HepG2 (cell line): ENCODE results near the gene RABGAP1L. TPM values are rescaled to one million over a fixed set of nuclear protein-coding genes. Genes with fewer than 3 reads are reported as not detected.
A peak's percentile ranks its signal among the peaks of the same experiment; 100 is the strongest.

ENCODE experiments used
- ARNTL ChIP-seq: sonication (generic); formaldehyde crosslinking; IDR thresholded peaks from 2 replicates; pipeline ENCODE4 v1.4.0; 2020; ENCODE audit warnings: mild to moderate bottlenecking, missing genetic modification reagents
- CHCHD3 ChIP-seq: sonication (generic); formaldehyde crosslinking; IDR thresholded peaks from 2 replicates; pipeline ENCODE4 v1.8.0; 2022; ENCODE audit warnings: mild to moderate bottlenecking, missing genetic modification reagents, moderate library complexity
- ERF ChIP-seq: IDR thresholded peaks from 2 replicates; pipeline ENCODE4 v1.6.1; 2018; ENCODE audit warnings: missing biosample characterization, missing genetic modification reagents
- FLYWCH1 ChIP-seq: sonication (generic); formaldehyde crosslinking; IDR thresholded peaks from 2 replicates; pipeline ENCODE4 v1.8.1; 2023; ENCODE audit warnings: mild to moderate bottlenecking, missing genetic modification reagents
- GFI1 ChIP-seq: sonication (generic); formaldehyde crosslinking; IDR thresholded peaks from 2 replicates; pipeline ENCODE4 v1.5.0; 2020; ENCODE audit warnings: missing genetic modification reagents, mild to moderate bottlenecking, borderline replicate concordance
- GLI4 ChIP-seq: sonication (generic); formaldehyde crosslinking; IDR thresholded peaks from 2 replicates; pipeline ENCODE4 v1.5.1; 2020; ENCODE audit warnings: missing genetic modification reagents, mild to moderate bottlenecking, moderate library complexity, borderline replicate concordance
- RBM39 ChIP-seq: fragments of 200-400 bp; formaldehyde crosslinking; IDR thresholded peaks from one replicate; pipeline ENCODE4 v1.6.1; 2018; ENCODE audit warnings: antibody characterized with exemption, mild to moderate bottlenecking, low read depth, low read length; ENCODE audit not compliant: poor library complexity, severe bottlenecking
- ZBTB38 ChIP-seq: sonication (generic); formaldehyde crosslinking; IDR thresholded peaks from 2 replicates; pipeline ENCODE4 v1.5.1; 2020; ENCODE audit warnings: mild to moderate bottlenecking, missing genetic modification reagents
- ZNF124 ChIP-seq: sonication (generic); formaldehyde crosslinking; IDR thresholded peaks from 2 replicates; pipeline ENCODE4 v1.4.0; 2020; ENCODE audit warnings: missing genetic modification reagents
- ZNF251 ChIP-seq: sonication (generic); formaldehyde crosslinking; IDR thresholded peaks from 2 replicates; pipeline ENCODE4 v1.9.0; 2021; ENCODE audit warnings: mild to moderate bottlenecking, missing genetic modification reagents
- ZNF530 ChIP-seq: sonication (generic); formaldehyde crosslinking; IDR thresholded peaks from 2 replicates; pipeline ENCODE4 v1.5.0; 2020; ENCODE audit warnings: low read depth, mild to moderate bottlenecking, missing genetic modification reagents
- ZNF550 ChIP-seq: sonication (generic); formaldehyde crosslinking; IDR thresholded peaks from 2 replicates; pipeline ENCODE4 v1.4.0; 2020; ENCODE audit warnings: mild to moderate bottlenecking, missing genetic modification reagents, borderline replicate concordance
- ZNF678 ChIP-seq: sonication (generic); formaldehyde crosslinking; IDR thresholded peaks from 2 replicates; pipeline ENCODE4 v1.4.0; 2020; ENCODE audit warnings: mild to moderate bottlenecking, missing genetic modification reagents
- ZNF816 ChIP-seq: sonication (generic); formaldehyde crosslinking; IDR thresholded peaks from 2 replicates; pipeline ENCODE4 v1.8.0; 2022; ENCODE audit warnings: missing genetic modification reagents, mild to moderate bottlenecking, borderline replicate concordance
- polyA plus RNA-seq, 8 experiments: library from polyadenylated mRNA; depleted of rRNA in 3 of 8; stranded (reverse) in 7 of 8; unstranded in 1 of 8; fragments of >200 nt; fragmentation: Illumina TruSeq in 4 of 8; extraction: Trizol in 4 of 8; gene quantifications; 2 replicates each; pipeline versions ENCODE4 v1.2.1 to v1.2.3, GENCODE V29; 2011 to 2016; ENCODE audit warnings: low read depth in 4 of 8, missing spikeins in 1 of 8, mixed read lengths in 1 of 8; ENCODE audit not compliant: insufficient read depth in 1 of 8
- total RNA-seq, 5 experiments: library from RNA; depleted of rRNA; stranded (reverse); fragments of >200 nt; fragmentation: Illumina TruSeq; extraction: Trizol; gene quantifications; 2 replicates each; pipeline ENCODE4 v1.2.3, GENCODE V29; 2016; ENCODE audit warnings: low read depth in 1 of 5
- TF ChIP-seq, protein P1 (sequence below): sonication (generic); formaldehyde crosslinking; conservative IDR thresholded peaks from 2 replicates; pipeline ENCODE4 v1.5.0; 2020; ENCODE audit warnings: missing genetic modification reagents
- TF ChIP-seq, protein P2 (sequence below): sonication (generic); formaldehyde crosslinking; IDR thresholded peaks from 2 replicates; pipeline ENCODE4 v1.4.0; 2020; ENCODE audit warnings: missing genetic modification reagents, borderline replicate concordance
- TF ChIP-seq, protein P3 (sequence below): sonication (generic); formaldehyde crosslinking; IDR thresholded peaks from 2 replicates; pipeline ENCODE4 v1.5.1; 2020; ENCODE audit warnings: missing genetic modification reagents, mild to moderate bottlenecking, borderline replicate concordance
- TF ChIP-seq, protein P4 (sequence below): sonication (generic); formaldehyde crosslinking; IDR thresholded peaks from 2 replicates; pipeline ENCODE4 v1.4.0; 2020; ENCODE audit warnings: low read depth, missing genetic modification reagents

Gene RABGAP1L
- total and polyA plus RNA-seq, 2 of the 13 experiments (the other 11 are each of a cell fraction or from before 2014, with no cell fraction given), result 7.9 to 22.6 TPM

DNA sequence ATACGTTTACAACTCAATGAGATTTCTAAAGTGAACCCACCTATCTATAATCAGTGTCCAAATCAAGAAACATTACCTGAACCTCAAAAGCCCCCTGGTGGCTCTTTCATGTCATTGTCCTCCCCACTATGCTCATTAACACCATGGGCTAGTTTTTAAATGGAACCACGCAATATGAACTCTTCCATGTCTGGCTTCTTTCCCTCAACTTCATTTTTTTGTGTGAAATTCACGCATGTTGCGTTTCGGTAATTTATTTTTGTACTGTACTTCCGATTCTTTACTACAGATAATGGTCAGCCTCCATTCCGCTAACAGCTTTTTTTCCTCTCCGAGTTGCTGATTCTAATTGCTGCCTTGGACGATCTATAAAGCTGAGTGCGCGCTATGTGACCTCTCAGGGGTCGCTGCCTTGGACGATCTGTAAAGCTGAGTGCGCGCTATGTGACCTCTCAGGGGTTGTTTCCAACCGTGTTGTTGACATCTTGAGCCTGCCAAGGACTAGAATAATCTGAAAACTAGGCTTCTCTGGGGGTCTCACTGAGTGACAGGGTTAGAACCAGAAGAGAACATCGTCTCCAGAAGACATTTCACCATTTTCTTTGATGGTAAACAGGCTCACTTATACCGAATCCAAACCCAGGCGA lies 839.4 kb downstream of the RABGAP1L start (continued):
- TF ChIP-seq ZBTB38 (CRISPR knock-in tag) (no peak), CHCHD3 (CRISPR knock-in tag) (no peak), ZNF678 (CRISPR knock-in tag) (no peak), GLI4 (CRISPR knock-in tag) (0 out of 2 replicates have a peak, but pooled peaks have one; percentile 19), ZNF251 (CRISPR knock-in tag) (no peak), ZNF550 (no peak), ZNF816 (peak; percentile 28; the same call in 1 of the 2 replicates), ERF (CRISPR knock-in tag) (no peak), FLYWCH1 (peak; percentile 24; the same call in 1 of the 2 replicates), GFI1 (CRISPR knock-in tag) (0 out of 2 replicates have a peak, but pooled peaks have one; percentile 22), ZNF530 (no peak), ARNTL (CRISPR knock-in tag) (no peak), RBM39 (peak; percentile 6), ZNF124 (CRISPR knock-in tag) (0 out of 2 replicates have a peak, but pooled peaks have one; percentile 12)
- TF ChIP-seq, protein P1, sequence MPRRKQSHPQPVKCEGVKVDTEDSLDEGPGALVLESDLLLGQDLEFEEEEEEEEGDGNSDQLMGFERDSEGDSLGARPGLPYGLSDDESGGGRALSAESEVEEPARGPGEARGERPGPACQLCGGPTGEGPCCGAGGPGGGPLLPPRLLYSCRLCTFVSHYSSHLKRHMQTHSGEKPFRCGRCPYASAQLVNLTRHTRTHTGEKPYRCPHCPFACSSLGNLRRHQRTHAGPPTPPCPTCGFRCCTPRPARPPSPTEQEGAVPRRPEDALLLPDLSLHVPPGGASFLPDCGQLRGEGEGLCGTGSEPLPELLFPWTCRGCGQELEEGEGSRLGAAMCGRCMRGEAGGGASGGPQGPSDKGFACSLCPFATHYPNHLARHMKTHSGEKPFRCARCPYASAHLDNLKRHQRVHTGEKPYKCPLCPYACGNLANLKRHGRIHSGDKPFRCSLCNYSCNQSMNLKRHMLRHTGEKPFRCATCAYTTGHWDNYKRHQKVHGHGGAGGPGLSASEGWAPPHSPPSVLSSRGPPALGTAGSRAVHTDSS, result no peak
- TF ChIP-seq, protein P2, sequence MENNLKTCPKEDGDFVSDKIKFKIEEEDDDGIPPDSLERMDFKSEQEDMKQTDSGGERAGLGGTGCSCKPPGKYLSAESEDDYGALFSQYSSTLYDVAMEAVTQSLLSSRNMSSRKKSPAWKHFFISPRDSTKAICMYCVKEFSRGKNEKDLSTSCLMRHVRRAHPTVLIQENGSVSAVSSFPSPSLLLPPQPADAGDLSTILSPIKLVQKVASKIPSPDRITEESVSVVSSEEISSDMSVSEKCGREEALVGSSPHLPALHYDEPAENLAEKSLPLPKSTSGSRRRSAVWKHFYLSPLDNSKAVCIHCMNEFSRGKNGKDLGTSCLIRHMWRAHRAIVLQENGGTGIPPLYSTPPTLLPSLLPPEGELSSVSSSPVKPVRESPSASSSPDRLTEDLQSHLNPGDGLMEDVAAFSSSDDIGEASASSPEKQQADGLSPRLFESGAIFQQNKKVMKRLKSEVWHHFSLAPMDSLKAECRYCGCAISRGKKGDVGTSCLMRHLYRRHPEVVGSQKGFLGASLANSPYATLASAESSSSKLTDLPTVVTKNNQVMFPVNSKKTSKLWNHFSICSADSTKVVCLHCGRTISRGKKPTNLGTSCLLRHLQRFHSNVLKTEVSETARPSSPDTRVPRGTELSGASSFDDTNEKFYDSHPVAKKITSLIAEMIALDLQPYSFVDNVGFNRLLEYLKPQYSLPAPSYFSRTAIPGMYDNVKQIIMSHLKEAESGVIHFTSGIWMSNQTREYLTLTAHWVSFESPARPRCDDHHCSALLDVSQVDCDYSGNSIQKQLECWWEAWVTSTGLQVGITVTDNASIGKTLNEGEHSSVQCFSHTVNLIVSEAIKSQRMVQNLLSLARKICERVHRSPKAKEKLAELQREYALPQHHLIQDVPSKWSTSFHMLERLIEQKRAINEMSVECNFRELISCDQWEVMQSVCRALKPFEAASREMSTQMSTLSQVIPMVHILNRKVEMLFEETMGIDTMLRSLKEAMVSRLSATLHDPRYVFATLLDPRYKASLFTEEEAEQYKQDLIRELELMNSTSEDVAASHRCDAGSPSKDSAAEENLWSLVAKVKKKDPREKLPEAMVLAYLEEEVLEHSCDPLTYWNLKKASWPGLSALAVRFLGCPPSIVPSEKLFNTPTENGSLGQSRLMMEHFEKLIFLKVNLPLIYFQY (CRISPR knock-in tag), result no peak
- TF ChIP-seq, protein P3, sequence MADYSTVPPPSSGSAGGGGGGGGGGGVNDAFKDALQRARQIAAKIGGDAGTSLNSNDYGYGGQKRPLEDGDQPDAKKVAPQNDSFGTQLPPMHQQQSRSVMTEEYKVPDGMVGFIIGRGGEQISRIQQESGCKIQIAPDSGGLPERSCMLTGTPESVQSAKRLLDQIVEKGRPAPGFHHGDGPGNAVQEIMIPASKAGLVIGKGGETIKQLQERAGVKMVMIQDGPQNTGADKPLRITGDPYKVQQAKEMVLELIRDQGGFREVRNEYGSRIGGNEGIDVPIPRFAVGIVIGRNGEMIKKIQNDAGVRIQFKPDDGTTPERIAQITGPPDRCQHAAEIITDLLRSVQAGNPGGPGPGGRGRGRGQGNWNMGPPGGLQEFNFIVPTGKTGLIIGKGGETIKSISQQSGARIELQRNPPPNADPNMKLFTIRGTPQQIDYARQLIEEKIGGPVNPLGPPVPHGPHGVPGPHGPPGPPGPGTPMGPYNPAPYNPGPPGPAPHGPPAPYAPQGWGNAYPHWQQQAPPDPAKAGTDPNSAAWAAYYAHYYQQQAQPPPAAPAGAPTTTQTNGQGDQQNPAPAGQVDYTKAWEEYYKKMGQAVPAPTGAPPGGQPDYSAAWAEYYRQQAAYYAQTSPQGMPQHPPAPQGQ (CRISPR knock-in tag), result no peak
- TF ChIP-seq, protein P4, sequence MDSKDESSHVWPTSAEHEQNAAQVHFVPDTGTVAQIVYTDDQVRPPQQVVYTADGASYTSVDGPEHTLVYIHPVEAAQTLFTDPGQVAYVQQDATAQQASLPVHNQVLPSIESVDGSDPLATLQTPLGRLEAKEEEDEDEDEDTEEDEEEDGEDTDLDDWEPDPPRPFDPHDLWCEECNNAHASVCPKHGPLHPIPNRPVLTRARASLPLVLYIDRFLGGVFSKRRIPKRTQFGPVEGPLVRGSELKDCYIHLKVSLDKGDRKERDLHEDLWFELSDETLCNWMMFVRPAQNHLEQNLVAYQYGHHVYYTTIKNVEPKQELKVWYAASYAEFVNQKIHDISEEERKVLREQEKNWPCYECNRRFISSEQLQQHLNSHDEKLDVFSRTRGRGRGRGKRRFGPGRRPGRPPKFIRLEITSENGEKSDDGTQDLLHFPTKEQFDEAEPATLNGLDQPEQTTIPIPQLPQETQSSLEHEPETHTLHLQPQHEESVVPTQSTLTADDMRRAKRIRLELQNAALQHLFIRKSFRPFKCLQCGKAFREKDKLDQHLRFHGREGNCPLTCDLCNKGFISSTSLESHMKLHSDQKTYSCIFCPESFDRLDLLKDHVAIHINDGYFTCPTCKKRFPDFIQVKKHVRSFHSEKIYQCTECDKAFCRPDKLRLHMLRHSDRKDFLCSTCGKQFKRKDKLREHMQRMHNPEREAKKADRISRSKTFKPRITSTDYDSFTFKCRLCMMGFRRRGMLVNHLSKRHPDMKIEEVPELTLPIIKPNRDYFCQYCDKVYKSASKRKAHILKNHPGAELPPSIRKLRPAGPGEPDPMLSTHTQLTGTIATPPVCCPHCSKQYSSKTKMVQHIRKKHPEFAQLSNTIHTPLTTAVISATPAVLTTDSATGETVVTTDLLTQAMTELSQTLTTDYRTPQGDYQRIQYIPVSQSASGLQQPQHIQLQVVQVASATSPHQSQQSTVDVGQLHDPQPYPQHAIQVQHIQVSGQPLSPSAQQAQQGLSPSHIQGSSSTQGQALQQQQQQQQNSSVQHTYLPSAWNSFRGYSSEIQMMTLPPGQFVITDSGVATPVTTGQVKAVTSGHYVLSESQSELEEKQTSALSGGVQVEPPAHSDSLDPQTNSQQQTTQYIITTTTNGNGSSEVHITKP (CRISPR knock-in tag), result no peak
